K562 (cell line): ENCODE measurements around the gene SARS1. TPM values are rescaled to one million over a fixed set of nuclear protein-coding genes. Genes with fewer than 3 reads are reported as not detected.

Experiments
- CBX5 ChIP-seq: IDR thresholded peaks from 2 replicates; pipeline ENCODE4 v1.6.1; 2014; ENCODE audit warnings: low read depth, borderline replicate concordance
- ETV6 ChIP-seq, 3 experiments: fragments of 150-350 bp in 1 of 3; sonication (generic) in 1 of 3; formaldehyde crosslinking in 1 of 3; IDR thresholded peaks; 2 replicates each; pipeline versions ENCODE4 v1.6.1 to v1.8.0; 2014 to 2022; ENCODE audit warnings: borderline replicate concordance in 2 of 3, low read depth in 2 of 3, antibody characterized with exemption in 1 of 3, low read length in 1 of 3, mild to moderate bottlenecking in 1 of 3, missing genetic modification reagents in 1 of 3
- FOXK1 ChIP-seq: sonication (generic); formaldehyde crosslinking; IDR thresholded peaks from 2 replicates; pipeline ENCODE4 v1.8.0; 2022; ENCODE audit warnings: missing genetic modification reagents, mild to moderate bottlenecking, borderline replicate concordance
- HMG20A ChIP-seq: fragments of 450-650 bp; formaldehyde crosslinking; conservative IDR thresholded peaks from 2 replicates; pipeline ENCODE4 v1.4.0; 2020; ENCODE audit warnings: mild to moderate bottlenecking, mixed read lengths
- HMGN3 ChIP-seq: IDR thresholded peaks from 2 replicates; pipeline ENCODE4 v1.6.1; 2011; ENCODE audit warnings: borderline replicate concordance, low read depth, mild to moderate bottlenecking, mixed read lengths, low read length; ENCODE audit not compliant: insufficient read length; ENCODE audit errors: extremely low read depth
- KLF16 ChIP-seq: IDR thresholded peaks from 2 replicates; pipeline ENCODE4 v1.6.1; 2016; ENCODE audit warnings: antibody characterized with exemption
- MCM7 ChIP-seq, 2 experiments: fragments of 450-650 bp; IDR thresholded peaks; 2 replicates each; pipeline ENCODE4 v1.6.1; 2016 to 2018
- NBN ChIP-seq: fragments of 450-650 bp; IDR thresholded peaks from 2 replicates; pipeline ENCODE4 v1.6.1; 2016; ENCODE audit warnings: low read depth, mild to moderate bottlenecking
- PHB ChIP-seq: fragments of 250-450 bp; sonication (Bioruptor Pico); IDR thresholded peaks from 2 replicates; pipeline ENCODE4 v1.5.0; 2021
- ZNF785 ChIP-seq: fragments of 250-450 bp; sonication (Bioruptor Pico); IDR thresholded peaks from 2 replicates; pipeline ENCODE4 v1.4.0; 2020; ENCODE audit warnings: mild to moderate bottlenecking
- polyA plus RNA-seq, 8 experiments: library from polyadenylated mRNA; depleted of rRNA in 4 of 8; stranded (reverse) in 5 of 8; unstranded in 3 of 8; fragments of >200 nt; fragmentation: Nextera tagmentation in 2 of 8; fragmentation: Illumina TruSeq in 1 of 8; extraction: Ambion mirVana in 2 of 8; extraction: Trizol in 1 of 8; gene quantifications; 2 replicates each; pipeline versions ENCODE4 v1.2.1 to v1.2.3, GENCODE V29; 2011 to 2014; ENCODE audit warnings: inconsistent platforms in 1 of 8, missing spikeins in 1 of 8
- total RNA-seq, 7 experiments: library from RNA; depleted of rRNA in 6 of 7; stranded (reverse); fragments of >200 nt in 6 of 7; fragmentation: Illumina TruSeq in 2 of 7; extraction: Trizol in 2 of 7; gene quantifications; 2 replicates each; pipeline versions ENCODE4 v1.2.1 to v1.2.3, GENCODE V29; 2011 to 2021; ENCODE audit warnings: low replicate concordance in 1 of 7
- TF ChIP-seq, protein P1 (sequence below), 2 experiments: fragments of 450-650 bp in 1 of 2; IDR thresholded peaks; 2 replicates each; pipeline ENCODE4 v1.6.1; 2011 to 2017; ENCODE audit warnings: low read depth in 2 of 2, antibody characterized with exemption in 1 of 2, borderline replicate concordance in 1 of 2, low read length in 1 of 2, mild to moderate bottlenecking in 1 of 2, mixed read lengths in 1 of 2; ENCODE audit not compliant: control insufficient read depth in 1 of 2
- TF ChIP-seq, protein P2 (sequence below): fragments of 450-650 bp; formaldehyde crosslinking; conservative IDR thresholded peaks from 2 replicates; pipeline ENCODE4 v1.4.0; 2022; ENCODE audit warnings: mild to moderate bottlenecking, missing genetic modification characterization
- TF ChIP-seq, protein P3 (sequence below): fragments of 200-800 bp; sonication (Bioruptor generic); IDR thresholded peaks from 2 replicates; pipeline ENCODE4 v1.6.1; 2017; ENCODE audit warnings: missing genetic modification characterization, missing compliant biosample characterization
- TF ChIP-seq, protein P4 (sequence below): sonication (generic); formaldehyde crosslinking; IDR thresholded peaks from 2 replicates; pipeline ENCODE4 v1.8.0; 2022; ENCODE audit warnings: missing genetic modification reagents, mild to moderate bottlenecking, borderline replicate concordance
- TF ChIP-seq, protein P5 (sequence below): IDR thresholded peaks from 3 replicates; pipeline ENCODE4 v1.6.1; 2011; ENCODE audit warnings: borderline replicate concordance, mild to moderate bottlenecking, moderate library complexity; ENCODE audit not compliant: insufficient read length; ENCODE audit errors: extremely low read depth

Gene SARS1
- total and polyA plus RNA-seq, 9 of the 15 experiments (the other 6 are each of a cell fraction or from before 2014, with no cell fraction given): 221 to 623 (median 254) TPM

DNA sequence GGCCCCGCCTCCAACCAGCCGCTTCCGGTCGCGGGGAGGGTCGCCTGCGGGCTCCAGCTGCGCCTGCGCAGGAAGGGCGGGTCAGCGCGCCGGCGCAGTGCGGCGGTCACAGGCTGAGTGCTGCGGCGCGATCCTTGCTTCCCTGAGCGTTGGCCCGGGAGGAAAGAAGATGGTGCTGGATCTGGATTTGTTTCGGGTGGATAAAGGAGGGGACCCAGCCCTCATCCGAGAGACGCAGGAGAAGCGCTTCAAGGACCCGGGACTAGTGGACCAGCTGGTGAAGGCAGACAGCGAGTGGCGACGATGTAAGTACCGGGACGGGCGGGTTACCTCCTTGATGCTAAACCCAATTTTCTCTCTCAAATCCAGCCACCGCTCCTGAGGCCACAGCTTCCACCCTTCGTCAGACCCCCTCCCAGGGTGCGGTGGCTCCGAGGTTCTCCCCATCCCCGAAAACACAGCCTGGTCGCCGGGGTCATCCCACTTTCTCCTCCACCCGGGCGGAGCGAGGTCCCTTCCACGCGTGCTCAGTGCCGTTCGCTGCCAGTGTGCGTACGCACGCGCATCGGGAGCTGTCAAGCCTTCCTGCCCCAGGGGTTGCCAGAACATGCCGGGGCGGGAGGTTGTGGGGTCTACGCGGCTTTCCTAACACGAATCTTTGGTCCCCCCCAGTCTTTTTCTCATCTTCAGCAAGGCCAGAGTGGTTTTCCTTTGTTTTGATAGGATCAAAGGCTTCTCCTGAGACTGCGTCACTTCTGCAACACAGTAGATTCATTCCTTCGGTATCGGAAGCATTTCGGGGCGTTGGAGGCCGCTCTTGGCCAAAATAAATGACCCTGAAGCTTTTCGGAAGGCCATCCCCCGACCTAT, at the start of gene SARS1 (continued):
- TF ChIP-seq, protein P1, sequence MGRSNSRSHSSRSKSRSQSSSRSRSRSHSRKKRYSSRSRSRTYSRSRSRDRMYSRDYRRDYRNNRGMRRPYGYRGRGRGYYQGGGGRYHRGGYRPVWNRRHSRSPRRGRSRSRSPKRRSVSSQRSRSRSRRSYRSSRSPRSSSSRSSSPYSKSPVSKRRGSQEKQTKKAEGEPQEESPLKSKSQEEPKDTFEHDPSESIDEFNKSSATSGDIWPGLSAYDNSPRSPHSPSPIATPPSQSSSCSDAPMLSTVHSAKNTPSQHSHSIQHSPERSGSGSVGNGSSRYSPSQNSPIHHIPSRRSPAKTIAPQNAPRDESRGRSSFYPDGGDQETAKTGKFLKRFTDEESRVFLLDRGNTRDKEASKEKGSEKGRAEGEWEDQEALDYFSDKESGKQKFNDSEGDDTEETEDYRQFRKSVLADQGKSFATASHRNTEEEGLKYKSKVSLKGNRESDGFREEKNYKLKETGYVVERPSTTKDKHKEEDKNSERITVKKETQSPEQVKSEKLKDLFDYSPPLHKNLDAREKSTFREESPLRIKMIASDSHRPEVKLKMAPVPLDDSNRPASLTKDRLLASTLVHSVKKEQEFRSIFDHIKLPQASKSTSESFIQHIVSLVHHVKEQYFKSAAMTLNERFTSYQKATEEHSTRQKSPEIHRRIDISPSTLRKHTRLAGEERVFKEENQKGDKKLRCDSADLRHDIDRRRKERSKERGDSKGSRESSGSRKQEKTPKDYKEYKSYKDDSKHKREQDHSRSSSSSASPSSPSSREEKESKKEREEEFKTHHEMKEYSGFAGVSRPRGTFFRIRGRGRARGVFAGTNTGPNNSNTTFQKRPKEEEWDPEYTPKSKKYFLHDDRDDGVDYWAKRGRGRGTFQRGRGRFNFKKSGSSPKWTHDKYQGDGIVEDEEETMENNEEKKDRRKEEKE (IDR thresholded peaks at IDR 0.05; ENCODE audit: borderline replicate concordance in 1 of 2, control insufficient read depth in 1 of 2, low read depth in 2 of 2, low read length in 1 of 2): no peak
- 0 out of 2 replicates have a peak, but pooled peaks have one; percentile 78 for TF ChIP-seq PHB (CRISPR knock-in tag)
- peak; percentile 87; the same call in 1 of the 2 replicates for TF ChIP-seq FOXK1
- peak; percentile 15; the same call in 1 of the 2 replicates for TF ChIP-seq NBN
- no peak for TF ChIP-seq ETV6 (IDR thresholded peaks at IDR 0.05; ENCODE audit: borderline replicate concordance in 1 of 2, low read depth in 2 of 2, low read length in 1 of 2)
- peak; percentile 77; the same call in 1 of the 2 replicates for TF ChIP-seq ETV6 (CRISPR knock-in tag; IDR thresholded peaks at IDR 0.05; ENCODE audit: borderline replicate concordance)
- no peak for TF ChIP-seq ZNF785 (CRISPR knock-in tag)
- TF ChIP-seq, protein P2, sequence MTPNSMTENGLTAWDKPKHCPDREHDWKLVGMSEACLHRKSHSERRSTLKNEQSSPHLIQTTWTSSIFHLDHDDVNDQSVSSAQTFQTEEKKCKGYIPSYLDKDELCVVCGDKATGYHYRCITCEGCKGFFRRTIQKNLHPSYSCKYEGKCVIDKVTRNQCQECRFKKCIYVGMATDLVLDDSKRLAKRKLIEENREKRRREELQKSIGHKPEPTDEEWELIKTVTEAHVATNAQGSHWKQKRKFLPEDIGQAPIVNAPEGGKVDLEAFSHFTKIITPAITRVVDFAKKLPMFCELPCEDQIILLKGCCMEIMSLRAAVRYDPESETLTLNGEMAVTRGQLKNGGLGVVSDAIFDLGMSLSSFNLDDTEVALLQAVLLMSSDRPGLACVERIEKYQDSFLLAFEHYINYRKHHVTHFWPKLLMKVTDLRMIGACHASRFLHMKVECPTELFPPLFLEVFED (CRISPR knock-in tag): no peak
- no peak for TF ChIP-seq HMG20A
- 0 out of 2 replicates have a peak, but pooled peaks have one; percentile 36 for TF ChIP-seq KLF16
- no peak for TF ChIP-seq CBX5
- TF ChIP-seq, protein P3, sequence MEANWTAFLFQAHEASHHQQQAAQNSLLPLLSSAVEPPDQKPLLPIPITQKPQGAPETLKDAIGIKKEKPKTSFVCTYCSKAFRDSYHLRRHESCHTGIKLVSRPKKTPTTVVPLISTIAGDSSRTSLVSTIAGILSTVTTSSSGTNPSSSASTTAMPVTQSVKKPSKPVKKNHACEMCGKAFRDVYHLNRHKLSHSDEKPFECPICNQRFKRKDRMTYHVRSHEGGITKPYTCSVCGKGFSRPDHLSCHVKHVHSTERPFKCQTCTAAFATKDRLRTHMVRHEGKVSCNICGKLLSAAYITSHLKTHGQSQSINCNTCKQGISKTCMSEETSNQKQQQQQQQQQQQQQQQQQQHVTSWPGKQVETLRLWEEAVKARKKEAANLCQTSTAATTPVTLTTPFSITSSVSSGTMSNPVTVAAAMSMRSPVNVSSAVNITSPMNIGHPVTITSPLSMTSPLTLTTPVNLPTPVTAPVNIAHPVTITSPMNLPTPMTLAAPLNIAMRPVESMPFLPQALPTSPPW: peak; percentile 97
- peak; percentile 69 for TF ChIP-seq HMGN3
- TF ChIP-seq, protein P4, sequence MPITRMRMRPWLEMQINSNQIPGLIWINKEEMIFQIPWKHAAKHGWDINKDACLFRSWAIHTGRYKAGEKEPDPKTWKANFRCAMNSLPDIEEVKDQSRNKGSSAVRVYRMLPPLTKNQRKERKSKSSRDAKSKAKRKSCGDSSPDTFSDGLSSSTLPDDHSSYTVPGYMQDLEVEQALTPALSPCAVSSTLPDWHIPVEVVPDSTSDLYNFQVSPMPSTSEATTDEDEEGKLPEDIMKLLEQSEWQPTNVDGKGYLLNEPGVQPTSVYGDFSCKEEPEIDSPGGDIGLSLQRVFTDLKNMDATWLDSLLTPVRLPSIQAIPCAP (CRISPR knock-in tag): peak; percentile 44; the same call in 1 of the 2 replicates
- TF ChIP-seq MCM7 (IDR thresholded peaks at IDR 0.05): no peak
- TF ChIP-seq, protein P5, sequence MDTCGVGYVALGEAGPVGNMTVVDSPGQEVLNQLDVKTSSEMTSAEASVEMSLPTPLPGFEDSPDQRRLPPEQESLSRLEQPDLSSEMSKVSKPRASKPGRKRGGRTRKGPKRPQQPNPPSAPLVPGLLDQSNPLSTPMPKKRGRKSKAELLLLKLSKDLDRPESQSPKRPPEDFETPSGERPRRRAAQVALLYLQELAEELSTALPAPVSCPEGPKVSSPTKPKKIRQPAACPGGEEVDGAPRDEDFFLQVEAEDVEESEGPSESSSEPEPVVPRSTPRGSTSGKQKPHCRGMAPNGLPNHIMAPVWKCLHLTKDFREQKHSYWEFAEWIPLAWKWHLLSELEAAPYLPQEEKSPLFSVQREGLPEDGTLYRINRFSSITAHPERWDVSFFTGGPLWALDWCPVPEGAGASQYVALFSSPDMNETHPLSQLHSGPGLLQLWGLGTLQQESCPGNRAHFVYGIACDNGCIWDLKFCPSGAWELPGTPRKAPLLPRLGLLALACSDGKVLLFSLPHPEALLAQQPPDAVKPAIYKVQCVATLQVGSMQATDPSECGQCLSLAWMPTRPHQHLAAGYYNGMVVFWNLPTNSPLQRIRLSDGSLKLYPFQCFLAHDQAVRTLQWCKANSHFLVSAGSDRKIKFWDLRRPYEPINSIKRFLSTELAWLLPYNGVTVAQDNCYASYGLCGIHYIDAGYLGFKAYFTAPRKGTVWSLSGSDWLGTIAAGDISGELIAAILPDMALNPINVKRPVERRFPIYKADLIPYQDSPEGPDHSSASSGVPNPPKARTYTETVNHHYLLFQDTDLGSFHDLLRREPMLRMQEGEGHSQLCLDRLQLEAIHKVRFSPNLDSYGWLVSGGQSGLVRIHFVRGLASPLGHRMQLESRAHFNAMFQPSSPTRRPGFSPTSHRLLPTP: no peak
